ENCODE data around the gene NKD2.

NKD2 gene

GRCh38 chr5:1002836-1003235 lies 5.8 kb upstream of the NKD2 start:
- TF ChIP-seq CTCF (IDR thresholded peaks at IDR 0.05; ENCODE audit: low read depth, low read length, missing control alignments): no peak
- no peak overlapping the region for H3K4me3 ChIP-seq (replicated peaks; ENCODE audit: low read depth, low read length)
- DNase-seq (ENCODE audit: extremely low read depth, low read depth): no peak

GRCh38 chr5:1003296-1003937 lies 5.2 kb upstream of the NKD2 start:
- TF ChIP-seq CTCF (IDR thresholded peaks at IDR 0.05; ENCODE audit: low read depth, low read length, missing control alignments): no peak
- no peak for DNase-seq (ENCODE audit: extremely low read depth, low read depth)
- H3K4me3 ChIP-seq (replicated peaks; ENCODE audit: low read depth, low read length): no peak overlapping the region

DNA sequence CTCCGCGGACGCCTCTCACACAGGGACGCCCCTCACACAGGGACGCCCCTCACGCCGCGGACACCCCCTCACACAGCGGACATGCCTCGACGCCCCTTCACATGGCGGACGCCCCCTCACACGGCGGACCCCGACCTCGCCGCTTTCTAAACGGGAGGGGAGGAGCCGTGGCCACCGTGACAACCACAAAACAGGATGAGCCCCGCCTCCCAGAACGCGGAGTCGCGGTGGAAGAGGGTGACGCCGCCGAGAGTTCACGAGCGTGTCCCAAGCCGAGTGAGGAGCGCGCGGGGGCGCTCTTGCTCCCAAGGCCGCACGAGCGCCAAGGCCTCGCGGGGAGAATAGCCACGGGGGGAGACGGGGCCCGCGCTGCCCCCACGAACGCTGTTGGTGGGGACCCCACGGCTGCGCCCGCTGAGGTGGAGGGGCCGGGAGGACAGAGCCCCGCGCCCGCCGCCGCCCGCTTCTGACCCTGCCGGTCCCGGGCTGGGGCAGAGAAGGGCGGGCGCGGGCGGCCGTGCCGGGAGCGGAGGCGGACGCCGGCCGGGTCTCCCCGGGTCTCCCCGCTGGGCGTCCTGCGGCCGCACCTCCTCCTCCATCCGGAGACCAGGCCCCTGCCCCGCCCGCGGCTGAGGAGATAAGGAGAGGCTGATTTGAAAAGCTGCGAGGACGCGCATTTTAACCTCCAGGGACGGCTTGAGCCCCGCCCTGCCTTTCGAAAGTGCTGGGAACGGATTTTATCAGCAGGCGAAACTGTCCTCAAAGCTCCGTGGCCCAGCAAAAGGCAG lies 3.9 kb upstream of the NKD2 start:
- peak; percentile 9 for TF ChIP-seq CTCF (IDR thresholded peaks at IDR 0.05; ENCODE audit: low read depth, low read length, missing control alignments)
- peak overlapping the region; percentile 20; the same call in 1 of the 2 replicates for H3K4me3 ChIP-seq (replicated peaks; ENCODE audit: low read depth, low read length)
- DNase-seq (ENCODE audit: extremely low read depth, low read depth): no peak

- no peak for DNase-seq (ENCODE audit: extremely low read depth, low read depth)
- TF ChIP-seq CTCF (IDR thresholded peaks at IDR 0.05; ENCODE audit: low read depth, low read length, missing control alignments): no peak
- no peak overlapping the region for H3K4me3 ChIP-seq (replicated peaks; ENCODE audit: low read depth, low read length)
Observed at GRCh38 chr5:1005249-1005851, 3.3 kb upstream of the NKD2 start.

GRCh38 chr5:1005904-1006655 lies 2.5 kb upstream of the NKD2 start:
- H3K4me3 ChIP-seq (replicated peaks; ENCODE audit: low read depth, low read length): no peak overlapping the region
- no peak for TF ChIP-seq CTCF (IDR thresholded peaks at IDR 0.05; ENCODE audit: low read depth, low read length, missing control alignments)
- DNase-seq (ENCODE audit: extremely low read depth, low read depth): no peak

GRCh38 chr5:1006656-1007071 lies 1.9 kb upstream of the NKD2 start:
- no peak for TF ChIP-seq CTCF (IDR thresholded peaks at IDR 0.05; ENCODE audit: low read depth, low read length, missing control alignments)
- DNase-seq (ENCODE audit: extremely low read depth, low read depth): no peak
- H3K4me3 ChIP-seq (replicated peaks; ENCODE audit: low read depth, low read length): no peak overlapping the region
